Activated naive CD4-positive, alpha-beta T cell treated with anti-CD3 and anti-CD28 coated beads, Interleukin-2, amount 50 U/mL, for 16 hours (primary cell): ENCODE results near the gene UTF1.
"Not testable (repeated sequence)": the region's sequence is repeated elsewhere in the genome, so short reads cannot be mapped to it uniquely, and the experiment has no call there.

ENCODE experiments used
- DNase-seq: peaks from one replicate; pipeline ENCODE4 v3.0.0-alpha.2; 2020

Gene UTF1

DNA sequence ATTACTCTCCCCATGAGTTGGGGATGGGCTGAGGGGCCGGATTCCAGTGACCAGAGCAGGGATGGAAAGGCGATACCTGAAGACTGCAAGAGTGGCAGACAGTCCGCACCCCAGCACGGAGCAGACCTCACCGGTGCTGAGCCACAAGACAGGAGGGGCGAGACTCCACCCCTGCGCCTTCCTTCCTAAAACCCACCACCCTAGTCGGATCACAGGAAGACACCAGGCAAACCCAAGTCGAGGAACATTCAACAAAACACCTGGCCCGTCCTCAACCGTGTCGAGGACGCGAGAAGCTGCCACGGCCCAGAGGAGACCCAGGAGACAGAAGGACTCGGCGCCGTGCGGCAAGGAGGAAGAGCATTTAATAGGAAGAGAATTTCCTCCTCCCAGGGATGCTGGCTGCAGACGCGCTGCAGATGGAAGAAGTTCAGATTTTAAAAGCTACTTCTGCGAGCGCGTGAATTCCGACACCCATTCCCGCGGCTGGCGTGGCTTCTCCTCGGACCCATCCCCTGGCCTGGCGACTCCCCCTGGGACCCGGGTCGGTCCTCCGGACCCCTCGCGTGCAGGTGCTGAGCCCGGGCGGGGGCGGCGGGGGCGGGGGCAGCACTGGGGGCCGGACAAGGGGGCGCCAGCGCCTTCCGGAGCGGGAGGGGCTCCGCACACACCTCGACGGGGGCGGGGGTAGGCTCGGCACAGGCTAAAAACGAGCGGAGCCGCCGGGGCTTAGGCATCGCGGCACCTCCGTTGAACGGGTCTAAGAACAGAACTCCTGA is 563 bp upstream of the UTF1 start:
- no peak for DNase-seq

DNA sequence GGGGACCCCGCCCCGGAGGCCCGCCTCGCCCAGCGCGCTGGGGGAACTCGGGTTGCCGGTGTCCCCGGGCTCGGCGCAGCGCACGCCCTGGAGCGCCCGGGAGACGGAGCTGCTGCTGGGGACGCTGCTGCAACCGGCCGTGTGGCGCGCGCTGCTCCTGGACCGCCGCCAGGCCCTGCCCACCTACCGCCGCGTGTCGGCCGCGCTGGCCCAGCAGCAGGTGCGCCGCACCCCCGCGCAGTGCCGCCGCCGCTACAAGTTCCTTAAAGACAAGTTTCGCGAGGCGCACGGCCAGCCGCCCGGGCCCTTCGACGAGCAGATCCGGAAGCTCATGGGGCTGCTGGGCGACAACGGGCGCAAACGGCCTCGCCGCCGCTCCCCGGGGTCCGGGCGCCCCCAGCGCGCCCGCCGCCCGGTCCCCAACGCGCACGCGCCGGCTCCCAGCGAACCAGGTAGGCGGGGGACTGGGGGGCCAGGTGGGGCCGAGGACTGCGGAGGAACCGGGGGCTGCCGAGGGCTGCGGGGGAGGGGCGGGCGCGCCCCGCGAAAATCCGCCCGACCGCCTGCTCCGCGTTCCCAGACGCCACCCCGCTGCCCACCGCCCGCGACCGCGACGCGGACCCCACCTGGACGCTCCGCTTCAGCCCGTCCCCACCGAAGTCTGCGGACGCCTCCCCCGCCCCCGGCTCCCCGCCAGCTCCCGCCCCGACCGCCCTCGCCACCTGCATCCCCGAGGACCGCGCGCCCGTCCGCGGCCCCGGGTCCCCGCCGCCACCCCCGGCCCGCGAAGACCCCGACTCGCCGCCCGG is 574 bp downstream of the UTF1 start:
- DNase-seq: no peak

DNA sequence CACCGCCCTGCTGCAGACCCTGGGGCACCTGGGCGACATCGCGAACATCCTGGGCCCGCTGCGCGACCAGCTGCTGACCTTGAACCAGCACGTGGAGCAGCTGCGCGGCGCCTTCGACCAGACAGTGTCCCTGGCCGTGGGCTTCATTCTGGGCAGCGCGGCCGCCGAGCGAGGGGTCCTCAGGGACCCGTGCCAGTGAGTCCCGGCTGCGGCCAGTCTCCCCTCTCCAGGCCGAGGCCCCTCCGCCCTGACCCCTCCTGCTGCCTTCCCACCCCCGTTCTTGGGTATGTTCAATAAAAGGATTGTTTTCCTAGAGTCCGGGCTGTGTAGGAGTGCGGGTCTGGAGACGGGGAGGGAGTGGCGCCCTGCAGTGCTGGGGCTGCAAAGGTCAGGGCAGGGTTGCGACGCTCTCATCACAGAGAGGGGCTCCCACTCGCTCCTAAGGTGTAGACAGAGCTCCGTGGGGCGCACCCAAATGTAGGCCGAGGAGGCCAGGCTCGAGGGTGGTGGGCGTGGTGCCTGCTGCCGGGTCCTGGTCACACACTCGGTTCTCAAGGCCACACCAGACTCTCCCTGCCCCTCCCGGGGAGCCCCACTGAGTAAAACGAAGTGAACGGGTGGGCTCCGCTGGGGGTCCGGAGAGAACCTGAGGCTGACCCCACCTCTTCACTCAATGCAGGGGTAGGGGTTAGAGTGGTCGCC is 1.4 kb downstream of the UTF1 start:
- DNase-seq: no peak

DNA sequence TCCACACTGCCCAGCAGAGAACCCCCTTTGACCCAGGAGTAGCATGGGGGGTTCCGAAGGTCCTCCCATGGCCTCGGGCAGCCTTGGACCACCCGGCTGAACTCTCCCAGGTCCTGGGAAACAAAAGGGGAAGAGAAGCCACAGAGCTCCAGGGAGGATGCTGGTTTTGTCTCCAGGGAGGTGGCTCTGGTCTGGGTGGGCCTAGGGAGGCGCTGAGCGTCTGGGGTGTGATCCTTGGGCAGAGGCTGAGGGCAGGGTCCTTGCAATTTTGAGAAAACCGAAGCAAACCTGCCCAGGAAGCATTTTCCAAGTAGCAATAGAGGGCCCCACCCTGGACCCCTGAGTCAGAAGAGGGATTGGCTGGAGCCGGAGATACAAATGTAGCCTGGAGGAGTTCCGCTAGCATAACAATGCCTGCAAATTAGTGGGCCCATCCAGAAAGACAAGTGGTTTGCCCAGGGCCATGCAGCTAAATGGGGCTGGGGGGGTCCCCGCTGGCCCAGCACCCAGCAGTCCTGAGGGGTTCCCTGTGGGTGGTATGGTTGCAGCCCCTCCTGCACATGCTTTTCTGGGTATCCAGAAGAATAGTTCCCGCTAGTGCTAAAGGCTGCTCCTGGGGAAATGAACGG is 2.0 kb downstream of the UTF1 start:
- no peak for DNase-seq

DNA sequence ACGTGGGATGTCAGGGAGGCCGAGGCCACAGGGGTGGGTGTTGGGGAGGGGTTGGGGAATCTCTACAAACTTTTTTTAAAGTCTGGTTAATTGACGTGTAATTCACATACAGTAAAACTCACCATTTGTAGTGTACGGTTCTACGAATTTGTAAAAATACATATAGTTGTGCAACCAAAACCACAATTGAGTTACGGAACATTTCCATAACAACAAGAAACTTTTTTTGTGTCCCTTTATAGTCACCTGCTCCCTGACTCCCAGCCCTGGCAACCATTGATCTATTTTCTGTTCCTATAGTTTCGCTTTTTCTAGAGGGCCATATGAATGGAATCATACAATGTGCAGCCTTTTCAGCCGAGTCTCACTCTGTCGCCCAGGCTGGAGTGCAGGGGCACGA is 4.8 kb downstream of the UTF1 start:
- not testable (repeated sequence) for DNase-seq

DNA sequence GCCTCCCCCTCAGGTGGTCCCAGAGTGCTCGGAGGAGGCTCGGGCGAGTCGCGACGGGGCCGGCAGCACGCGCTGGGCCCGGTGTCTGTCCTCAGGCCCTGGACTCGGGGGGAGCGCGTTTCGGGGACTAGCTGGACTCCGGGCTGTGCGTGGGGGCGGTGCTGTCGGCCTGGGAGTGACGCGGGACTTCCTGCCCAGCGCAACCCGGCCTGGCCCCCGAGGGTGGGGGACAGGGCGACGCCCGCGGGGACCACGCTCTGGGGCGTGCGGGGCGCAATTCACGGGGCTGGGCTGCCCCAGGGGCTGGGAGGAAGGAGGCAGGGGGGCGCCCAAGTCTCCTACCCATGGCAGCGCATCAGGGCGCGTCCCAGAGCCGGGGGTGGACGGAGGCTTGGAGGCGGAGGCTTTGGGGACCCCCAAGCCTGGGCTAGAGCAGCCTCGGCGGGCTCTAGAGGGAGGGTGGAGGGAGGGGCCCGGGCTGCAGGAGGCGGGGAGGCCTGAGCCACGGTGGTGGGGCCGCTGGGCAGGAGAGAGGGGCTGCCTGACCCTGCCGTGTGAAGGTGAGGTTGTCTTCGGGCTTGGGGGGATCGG is 5.3 kb downstream of the UTF1 start:
- DNase-seq: no peak

DNA sequence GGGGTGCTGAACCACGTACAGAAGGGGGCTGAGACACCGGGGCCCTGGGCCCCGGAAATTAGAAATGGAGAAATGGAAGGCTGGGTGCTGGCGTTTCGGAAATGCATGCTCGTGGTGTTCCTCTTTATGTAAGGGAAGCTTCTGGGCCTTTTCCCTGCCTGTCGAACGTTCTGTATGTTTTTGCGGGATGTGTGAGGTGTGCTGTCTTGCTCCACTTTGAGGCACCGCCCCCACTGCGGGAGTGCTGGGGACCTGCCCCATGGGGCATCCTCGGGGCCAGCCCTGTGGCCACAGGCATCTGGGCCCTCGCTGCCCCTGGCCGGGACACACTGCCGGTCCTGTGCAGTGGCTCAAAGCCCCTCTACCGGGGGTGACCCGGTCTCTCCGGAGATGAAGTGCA is 5.9 kb downstream of the UTF1 start:
- DNase-seq: no peak

DNA sequence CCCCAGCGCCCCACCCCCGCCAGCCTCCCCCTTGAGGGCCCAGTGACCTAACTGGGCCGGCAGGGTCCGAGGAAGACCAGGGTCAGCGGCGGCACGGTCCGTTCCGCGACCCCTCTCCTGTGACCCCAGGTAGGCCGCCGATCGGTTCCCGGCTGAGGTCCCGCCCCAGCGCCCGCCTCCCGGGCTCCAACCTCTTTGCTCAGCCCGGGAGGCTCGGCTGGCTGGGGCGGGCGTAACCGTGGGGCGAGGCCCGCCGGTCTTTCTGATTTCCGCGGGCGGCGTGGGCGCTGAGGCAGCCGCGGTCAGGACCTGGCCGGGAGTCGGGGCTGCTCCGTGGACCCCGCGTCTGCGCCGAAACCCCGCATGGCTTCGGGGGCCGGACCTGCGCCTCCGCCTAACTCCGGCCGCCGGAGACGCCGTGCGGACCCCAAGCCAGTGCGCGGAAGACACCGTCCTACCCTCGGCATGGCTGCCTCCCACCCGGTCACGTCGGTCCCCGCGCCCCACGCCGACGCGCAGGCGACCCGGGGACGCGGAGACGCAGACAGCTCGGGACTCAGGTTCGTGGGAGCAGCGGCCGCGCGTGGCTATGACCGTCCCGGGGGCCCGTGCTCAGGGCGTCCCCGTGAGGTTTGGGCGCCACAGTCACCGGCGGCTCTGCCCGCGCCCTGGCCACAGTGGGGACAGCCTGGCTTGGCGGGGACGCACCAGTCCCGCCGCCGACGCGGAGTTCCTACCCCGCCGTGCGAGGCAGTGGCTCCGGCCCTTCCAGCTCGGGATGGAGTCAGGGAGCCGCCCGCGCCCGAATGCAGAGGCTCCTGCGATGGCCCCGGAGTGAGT is 6.6 kb downstream of the UTF1 start:
- no peak for DNase-seq

DNA sequence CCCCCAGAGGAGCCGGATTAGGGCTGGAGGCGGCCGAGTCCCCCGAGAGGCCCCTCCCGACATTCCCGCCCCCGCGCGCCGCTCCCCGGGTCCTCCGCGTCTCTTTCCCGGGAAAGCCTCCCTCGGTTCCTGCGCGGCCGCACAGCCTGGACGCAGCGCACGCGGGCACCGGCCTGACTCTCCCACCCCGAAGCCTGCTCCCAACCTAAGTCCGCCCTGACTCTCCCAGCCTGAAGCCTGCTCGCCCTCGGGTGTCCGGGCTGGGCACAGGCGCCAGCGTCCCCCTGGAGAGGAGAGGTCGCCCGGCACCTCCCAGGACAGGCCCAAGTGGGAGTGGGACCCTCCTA is 7.2 kb downstream of the UTF1 start:
- no peak for DNase-seq

DNA sequence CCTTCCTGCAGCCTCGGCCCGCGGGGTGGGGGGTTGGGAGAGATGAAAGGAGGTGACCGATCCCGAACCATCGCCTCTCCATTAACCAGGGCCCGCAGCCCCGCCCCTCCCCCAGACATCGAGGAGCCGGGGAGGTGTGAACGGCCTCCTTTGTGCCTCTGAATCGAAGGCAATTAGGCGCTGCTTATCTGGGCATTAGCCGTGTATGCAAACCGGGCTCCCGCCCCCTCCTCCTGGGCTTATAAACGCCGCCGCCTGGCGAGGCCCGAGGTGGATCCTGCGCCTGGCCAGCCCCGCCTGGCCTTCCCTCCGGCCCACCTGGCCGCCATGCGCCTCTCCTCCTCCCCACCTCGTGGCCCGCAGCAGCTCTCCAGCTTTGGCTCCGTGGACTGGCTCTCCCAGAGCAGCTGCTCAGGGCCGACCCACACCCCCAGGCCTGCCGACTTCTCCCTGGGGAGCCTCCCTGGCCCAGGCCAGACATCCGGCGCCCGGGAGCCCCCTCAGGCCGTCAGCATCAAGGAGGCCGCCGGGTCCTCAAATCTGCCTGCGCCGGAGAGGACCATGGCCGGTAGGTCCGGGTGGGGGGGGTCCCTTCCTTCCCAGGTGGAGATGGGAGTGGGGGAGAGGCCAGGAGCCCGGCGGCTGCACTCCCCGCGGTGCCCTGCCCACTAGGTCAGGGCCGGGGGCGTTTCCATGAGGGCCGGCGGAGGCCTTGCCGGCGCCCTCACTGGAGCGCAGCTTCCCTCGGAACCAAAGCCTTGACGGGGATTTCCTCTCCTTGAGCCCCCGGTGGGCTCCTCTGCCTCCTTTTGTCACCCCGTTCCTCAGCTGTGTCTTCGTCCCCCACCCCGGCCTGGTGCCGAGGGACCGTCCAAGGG is 7.8 kb downstream of the UTF1 start, which contains the start of gene VENTX:
Gene VENTX (plus strand): TSS at position 268 of the 878 bp plus-strand sequence. CDS start 60 bp downstream, at position 328.
- DNase-seq: no peak

DNA sequence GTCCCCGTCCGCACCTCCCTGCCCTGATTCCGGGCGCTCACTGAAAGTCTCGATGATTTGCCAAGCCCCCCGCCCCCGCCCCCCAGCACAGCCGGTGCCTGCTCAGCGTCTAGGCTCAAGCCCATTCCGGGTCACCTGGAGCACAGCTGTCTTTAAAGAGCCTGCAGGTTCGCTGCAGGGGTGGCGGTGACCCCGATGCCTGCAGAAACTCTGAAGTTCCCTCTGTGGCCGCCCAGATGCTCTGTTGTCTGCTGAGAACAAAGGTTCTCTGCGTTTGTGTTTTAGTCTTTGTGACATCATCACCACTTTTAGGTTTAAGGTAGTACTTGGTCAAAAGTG is 8.4 kb downstream of the UTF1 start:
- DNase-seq: no peak

DNA sequence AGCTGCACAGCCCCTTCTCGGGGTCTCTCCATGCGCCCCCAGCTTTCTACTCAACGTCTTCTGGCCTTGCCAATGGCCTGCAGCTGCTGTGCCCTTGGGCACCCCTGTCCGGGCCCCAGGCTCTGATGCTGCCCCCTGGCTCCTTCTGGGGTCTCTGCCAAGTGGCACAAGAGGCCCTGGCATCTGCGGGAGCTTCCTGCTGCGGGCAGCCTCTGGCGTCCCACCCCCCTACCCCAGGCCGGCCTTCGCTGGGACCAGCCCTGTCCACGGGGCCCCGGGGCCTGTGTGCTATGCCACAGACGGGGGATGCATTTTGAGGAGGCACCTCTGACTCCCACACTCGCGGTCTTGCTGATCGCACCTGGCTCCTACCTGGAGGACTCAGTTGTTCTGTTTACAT is 10.0 kb downstream of the UTF1 start:
- no peak for DNase-seq

DNA sequence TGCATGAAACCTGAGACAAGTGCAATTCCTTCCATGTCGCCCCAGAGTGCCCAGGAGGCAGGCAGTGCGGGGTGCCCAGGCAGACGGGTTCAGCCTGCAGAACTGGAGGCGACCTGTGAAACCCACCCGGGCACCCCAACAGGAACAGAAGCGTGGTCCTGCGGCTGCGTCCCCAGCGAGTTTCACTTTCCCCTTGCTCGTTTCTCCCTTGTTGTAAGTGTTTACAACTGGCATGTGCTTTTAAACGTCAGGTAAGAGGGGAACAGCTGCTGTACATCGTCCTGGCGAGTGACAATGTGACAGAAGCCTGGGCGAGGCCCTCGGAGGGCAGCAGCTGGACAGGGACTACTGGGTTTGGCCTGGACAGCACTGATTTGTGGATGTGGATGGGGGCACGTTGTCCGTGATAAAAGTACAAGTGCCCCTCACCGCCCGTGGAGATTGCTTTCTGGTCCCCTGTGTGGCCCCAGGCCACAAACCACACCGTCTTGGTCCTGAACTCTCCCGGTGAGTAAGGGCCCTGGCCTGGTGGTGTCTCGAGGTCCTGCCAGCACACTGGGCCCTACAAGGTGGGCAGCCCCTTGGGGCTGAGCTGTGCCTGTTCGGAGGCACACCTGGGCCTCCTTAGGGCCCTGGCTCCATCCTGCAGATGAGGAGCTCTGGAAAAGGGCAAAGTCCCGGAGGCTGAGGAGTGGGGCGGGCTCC is 11.6 kb downstream of the UTF1 start:
- no peak for DNase-seq

DNA sequence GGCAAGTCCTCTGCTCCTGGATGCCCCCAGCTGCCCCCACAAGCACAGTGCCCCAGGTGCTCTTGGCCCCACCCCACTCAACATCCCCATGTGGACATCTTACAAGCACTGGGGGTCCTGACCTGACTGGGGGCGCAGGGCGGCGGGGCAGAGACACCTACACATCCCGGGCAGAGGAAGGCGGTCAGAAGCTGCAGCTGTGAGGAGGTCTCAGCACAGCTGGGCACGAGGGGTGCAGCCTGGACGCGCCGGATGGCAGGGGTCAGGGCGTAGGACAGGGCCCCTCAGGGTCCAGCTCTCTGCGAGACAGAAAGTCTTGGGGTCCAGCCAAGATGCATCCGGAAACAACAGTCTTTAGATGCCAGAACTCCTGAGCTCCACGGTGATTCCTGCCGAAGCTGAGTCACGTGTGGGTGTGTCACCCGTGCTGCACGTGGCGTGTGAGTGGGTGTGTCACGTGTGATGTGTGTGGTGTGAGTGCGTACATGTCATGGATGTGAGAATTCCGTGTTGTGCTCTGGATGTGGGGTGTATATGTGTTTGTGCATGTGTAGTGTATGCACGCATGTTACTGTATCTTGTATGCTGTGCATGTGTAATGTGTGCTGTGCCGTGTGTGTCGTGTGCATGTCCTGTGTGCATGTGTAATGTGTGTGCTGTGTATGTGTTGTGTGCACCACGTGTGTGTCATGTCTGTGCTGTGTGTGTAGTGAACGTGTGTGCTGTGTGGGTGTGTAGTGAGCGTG is 12.8 kb downstream of the UTF1 start:
- DNase-seq: no peak

DNA sequence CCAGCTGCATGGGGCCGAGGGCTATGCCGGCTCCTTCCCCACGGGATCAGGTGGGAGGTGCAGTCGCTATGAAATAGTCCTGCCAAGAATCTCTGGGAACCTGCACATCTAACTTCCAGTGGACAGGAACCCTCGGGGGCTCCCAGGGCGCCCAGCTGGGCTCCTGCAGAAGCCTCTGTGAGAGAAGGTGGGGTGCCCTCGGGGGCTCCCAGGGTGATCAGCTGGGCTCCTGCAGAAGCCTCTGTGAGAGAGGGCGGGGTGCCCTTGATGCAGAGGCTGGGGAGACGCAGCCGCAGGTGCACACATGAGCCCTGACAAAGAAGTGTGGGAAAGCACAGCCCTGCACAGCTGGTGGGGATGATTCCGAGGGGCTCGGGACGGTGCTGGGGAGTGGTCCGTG is 13.6 kb downstream of the UTF1 start:
- no peak for DNase-seq

DNA sequence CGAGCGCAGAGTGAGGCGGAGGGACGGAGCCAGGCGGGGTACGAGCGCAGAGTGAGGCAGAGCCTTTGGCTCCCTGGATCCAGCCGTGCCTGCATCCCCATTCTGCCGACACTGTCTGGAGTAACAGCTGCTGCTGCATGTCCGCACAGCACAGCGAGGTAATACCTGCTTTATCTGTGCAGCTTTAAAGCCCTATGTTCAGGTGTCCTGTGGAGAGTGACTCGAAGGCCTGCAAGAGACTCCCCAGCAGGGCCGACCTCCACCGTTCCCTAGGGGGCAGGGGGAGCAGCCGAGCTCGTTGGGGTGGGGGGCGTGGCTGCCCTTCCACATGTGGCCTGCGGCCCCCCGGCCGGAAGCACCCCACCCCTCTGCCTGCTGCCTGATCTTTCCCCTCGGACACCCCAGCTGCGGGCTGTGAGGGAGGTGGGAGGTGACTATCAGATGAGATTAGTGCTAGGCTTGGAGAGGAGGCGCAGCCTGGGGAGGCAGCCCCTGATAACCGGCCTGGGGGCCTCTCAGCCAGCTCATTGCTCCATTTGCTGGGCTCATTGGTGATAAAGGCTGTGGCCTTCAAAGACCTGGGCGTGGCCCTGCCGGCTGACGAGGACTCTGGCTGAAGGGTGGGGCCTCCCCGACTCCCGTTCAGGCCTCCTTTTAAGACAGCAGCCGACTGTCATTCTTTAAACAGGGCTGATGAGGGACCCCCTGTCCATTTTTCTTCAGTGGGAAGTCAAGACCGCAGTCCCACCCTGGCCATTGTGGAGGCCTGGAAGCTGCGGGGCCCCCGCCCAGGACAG is 15.6 kb downstream of the UTF1 start:
- no peak for DNase-seq

DNA sequence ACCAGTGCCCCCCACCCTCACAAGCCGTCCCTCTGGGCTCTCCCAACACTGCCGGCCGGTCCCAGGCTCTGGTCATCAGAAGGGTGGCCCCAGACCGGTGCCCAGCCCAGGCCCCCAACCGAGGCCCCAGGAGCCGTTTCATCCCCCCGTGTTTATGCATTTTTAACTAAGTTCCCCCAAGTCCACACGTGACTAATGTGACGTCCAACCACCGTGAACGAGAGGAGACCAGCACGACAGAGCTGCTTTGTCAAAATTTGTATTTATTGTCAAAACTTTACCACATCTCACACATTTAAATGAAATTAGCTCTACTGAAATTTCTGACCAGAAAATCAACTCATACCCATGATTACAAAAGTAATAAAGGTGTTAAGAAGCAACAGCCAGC is 16.2 kb downstream of the UTF1 start:
- no peak for DNase-seq

DNA sequence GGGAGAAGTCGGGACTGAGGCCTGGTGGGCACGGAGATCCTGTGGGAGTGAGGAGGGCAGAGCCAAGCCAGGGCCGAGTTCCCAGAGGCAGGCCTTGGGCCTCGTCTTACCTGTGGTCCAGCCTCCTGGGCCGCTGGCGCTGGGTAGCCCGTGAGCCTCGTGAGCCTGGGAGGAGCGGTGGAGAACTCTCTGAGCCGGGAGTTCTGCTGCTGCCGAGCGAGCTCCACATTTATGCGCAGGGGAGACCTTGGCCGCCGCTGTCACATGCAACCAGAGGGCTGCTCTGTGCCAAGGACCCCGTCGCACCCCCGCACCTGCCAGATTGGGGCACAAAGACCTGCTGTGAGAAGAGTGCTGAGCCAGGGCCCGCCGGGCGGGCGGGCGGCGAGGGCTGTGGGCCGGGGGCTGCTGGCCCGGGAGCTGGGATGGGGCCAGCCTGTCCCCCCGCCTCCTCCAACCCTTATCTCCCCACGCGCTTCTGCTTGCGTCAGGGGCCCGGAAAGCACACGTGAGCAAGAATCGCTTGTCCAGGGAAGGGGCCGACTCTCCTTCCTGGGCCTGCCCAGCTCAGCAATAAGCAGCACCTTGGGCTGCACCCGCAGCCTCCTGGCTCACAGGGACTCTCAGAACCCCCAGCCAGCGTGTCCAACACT is 17.8 kb downstream of the UTF1 start:
- DNase-seq: no peak
